ENCODE results near the gene P3H3.

Gene P3H3

GRCh38 chr12:6819106-6820030, 8.8 kb upstream of the P3H3 start:
- no peak overlapping the region for H3K4me3 Mint-ChIP-seq
- no peak overlapping the region for H3K27ac Mint-ChIP-seq
- H3K36me3 Mint-ChIP-seq, result peaks cover 4% of the 10 kb centered on the region
- H3K4me1 Mint-ChIP-seq, result peaks cover 17% of the 10 kb centered on the region
- ATAC-seq (no peak), DNase-seq (ENCODE audit: low spot score in 2 of 2) (no peak)
- H3K9me3 Mint-ChIP-seq, result no peaks in the 10 kb centered on the region

- DNase-seq (ENCODE audit: low spot score in 2 of 2) (no peak), ATAC-seq (no peak)
- Mint-ChIP-seq H3K4me3 (no peak overlapping the region), H3K4me1 (peaks cover 22% of the 10 kb centered on the region), H3K9me3 (no peaks in the 10 kb centered on the region), H3K27ac (peak overlapping the region; percentile 77), H3K36me3 (peaks cover 4% of the 10 kb centered on the region)
Measured at GRCh38 chr12:6820166-6820565, 8.0 kb upstream of the P3H3 start.

- H3K27ac Mint-ChIP-seq, result peak within 1 kb of the TSS; percentile 77
- no peak for ATAC-seq
- DNase-seq (ENCODE audit: low spot score in 2 of 2), result no peak
- peak within 1 kb of the TSS; percentile 56 for H3K4me3 Mint-ChIP-seq
- no peaks in the 10 kb centered on the region for H3K9me3 Mint-ChIP-seq
- H3K36me3 Mint-ChIP-seq, result peaks cover 4% of the 10 kb centered on the region
- peaks cover 33% of the 10 kb centered on the region for H3K4me1 Mint-ChIP-seq
Measured at GRCh38 chr12:6821591-6822425, 6.4 kb upstream of the P3H3 start, which contains the start of gene GPR162. Gene GPR162 (plus strand): TSS chr12:6821821. CDS start chr12:6823899, 2,078 bp downstream.

DNA sequence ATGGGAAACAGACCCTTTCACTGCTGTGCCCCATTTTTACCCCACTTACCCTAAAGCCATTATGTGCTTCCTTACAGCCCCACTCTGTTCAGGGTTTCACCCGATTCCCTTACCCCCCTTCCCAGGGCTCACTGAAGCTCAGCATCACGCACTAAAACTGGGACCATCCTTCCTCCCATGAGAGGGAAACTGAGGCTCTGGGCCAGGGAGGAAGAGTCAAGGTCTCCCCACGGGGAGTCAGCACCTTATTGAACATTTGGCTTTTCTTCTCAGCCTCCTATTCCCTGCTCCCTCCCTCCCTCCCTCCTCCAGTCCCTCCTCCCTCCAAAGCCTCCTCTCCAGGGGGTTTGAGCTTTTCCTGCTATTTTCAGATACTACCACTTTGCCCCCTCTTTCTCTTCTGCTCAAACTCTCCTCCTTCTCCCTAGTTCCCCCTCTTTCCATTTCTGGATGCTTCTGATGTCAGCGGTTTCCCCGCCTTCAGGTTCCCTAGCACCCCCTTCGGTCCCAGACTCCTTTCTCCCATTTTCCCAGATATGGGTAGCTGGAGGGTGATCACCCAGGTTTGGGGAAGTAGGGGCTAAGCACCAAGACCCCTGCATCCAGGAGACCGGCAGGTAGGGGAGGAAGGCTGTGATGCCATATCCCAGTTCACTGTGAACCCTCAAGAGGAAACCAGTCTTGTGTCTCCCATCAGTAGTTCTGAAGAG, 5.6 kb upstream of the P3H3 start:
- peaks cover 4% of the 10 kb centered on the region for H3K36me3 Mint-ChIP-seq
- H3K9me3 Mint-ChIP-seq, result no peaks in the 10 kb centered on the region
- peaks cover 40% of the 10 kb centered on the region for H3K4me1 Mint-ChIP-seq
- peak overlapping the region; percentile 56 for H3K4me3 Mint-ChIP-seq
- no peak for ATAC-seq
- DNase-seq (ENCODE audit: low spot score in 2 of 2), result no peak
- peak overlapping the region; percentile 53 for H3K27ac Mint-ChIP-seq

- Mint-ChIP-seq H3K36me3 (peaks cover 4% of the 10 kb centered on the region), H3K27ac (no peak overlapping the region), H3K4me1 (peaks cover 48% of the 10 kb centered on the region), H3K4me3 (no peak overlapping the region), H3K9me3 (no peaks in the 10 kb centered on the region)
- ATAC-seq (no peak), DNase-seq (ENCODE audit: low spot score in 2 of 2) (no peak)
Measured at GRCh38 chr12:6823182-6824084, 4.8 kb upstream of the P3H3 start.

DNA sequence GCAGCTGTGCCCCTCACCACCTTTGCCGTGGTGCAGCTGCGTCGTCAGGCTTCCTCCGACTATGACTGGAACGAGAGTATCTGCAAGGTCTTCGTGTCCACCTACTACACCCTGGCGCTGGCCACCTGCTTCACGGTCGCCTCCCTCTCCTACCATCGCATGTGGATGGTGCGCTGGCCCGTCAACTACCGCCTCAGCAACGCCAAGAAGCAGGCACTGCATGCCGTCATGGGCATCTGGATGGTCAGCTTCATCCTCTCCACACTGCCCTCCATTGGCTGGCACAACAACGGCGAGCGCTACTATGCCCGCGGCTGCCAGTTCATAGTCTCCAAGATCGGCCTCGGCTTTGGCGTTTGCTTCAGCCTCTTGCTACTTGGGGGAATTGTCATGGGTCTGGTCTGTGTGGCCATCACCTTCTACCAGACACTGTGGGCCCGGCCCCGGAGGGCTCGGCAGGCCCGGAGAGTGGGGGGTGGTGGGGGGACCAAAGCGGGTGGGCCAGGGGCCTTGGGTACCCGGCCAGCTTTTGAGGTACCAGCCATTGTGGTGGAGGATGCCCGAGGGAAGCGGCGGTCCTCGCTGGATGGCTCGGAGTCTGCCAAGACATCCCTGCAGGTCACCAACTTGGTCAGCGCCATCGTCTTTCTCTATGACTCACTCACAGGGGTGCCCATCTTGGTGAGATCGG, 4.0 kb upstream of the P3H3 start:
- Mint-ChIP-seq H3K36me3 (peaks cover 7% of the 10 kb centered on the region), H3K4me1 (peaks cover 55% of the 10 kb centered on the region), H3K9me3 (no peaks in the 10 kb centered on the region), H3K4me3 (no peak overlapping the region), H3K27ac (no peak overlapping the region)
- no peak for ATAC-seq
- no peak for DNase-seq (ENCODE audit: low spot score in 2 of 2)

GRCh38 chr12:6824901-6825381, 3.3 kb upstream of the P3H3 start:
- H3K9me3 Mint-ChIP-seq, result no peaks in the 10 kb centered on the region
- H3K4me3 Mint-ChIP-seq, result no peak overlapping the region
- ATAC-seq (no peak), DNase-seq (ENCODE audit: low spot score in 2 of 2) (no peak)
- peaks cover 60% of the 10 kb centered on the region for H3K4me1 Mint-ChIP-seq
- no peak overlapping the region for H3K27ac Mint-ChIP-seq
- H3K36me3 Mint-ChIP-seq, result peaks cover 9% of the 10 kb centered on the region

GRCh38 chr12:6825398-6826124, 2.6 kb upstream of the P3H3 start:
- peak; percentile 76 for ATAC-seq
- peaks cover 60% of the 10 kb centered on the region for H3K4me1 Mint-ChIP-seq
- no peaks in the 10 kb centered on the region for H3K9me3 Mint-ChIP-seq
- DNase-seq (ENCODE audit: low spot score in 2 of 2), result peak; percentile 84 to 94
- H3K4me3 Mint-ChIP-seq, result peak overlapping the region; percentile 19
- no peak overlapping the region for H3K27ac Mint-ChIP-seq
- H3K36me3 Mint-ChIP-seq, result peaks cover 9% of the 10 kb centered on the region

- peaks cover 54% of the 10 kb centered on the region for H3K4me1 Mint-ChIP-seq
- H3K36me3 Mint-ChIP-seq, result peaks cover 9% of the 10 kb centered on the region
- ATAC-seq, result no peak
- DNase-seq (ENCODE audit: low spot score in 2 of 2), result no peak
- H3K4me3 Mint-ChIP-seq, result no peak overlapping the region
- H3K27ac Mint-ChIP-seq, result no peak overlapping the region
- H3K9me3 Mint-ChIP-seq, result no peaks in the 10 kb centered on the region
Measured at GRCh38 chr12:6826125-6826733, 2.0 kb upstream of the P3H3 start.

GRCh38 chr12:6826734-6827436, 1.3 kb upstream of the P3H3 start:
- H3K27ac Mint-ChIP-seq, result peak overlapping the region; percentile 9
- ATAC-seq (no peak), DNase-seq (ENCODE audit: low spot score in 2 of 2) (no peak)
- H3K9me3 Mint-ChIP-seq, result no peaks in the 10 kb centered on the region
- H3K36me3 Mint-ChIP-seq, result peaks cover 9% of the 10 kb centered on the region
- peaks cover 48% of the 10 kb centered on the region for H3K4me1 Mint-ChIP-seq
- H3K4me3 Mint-ChIP-seq, result peak overlapping the region; percentile 91

GRCh38 chr12:6827437-6827911, 733 bp upstream of the P3H3 start:
- ATAC-seq, result peak; percentile 14

GRCh38 chr12:6828781-6829535, 751 bp downstream of the P3H3 start:
- DNase-seq (ENCODE audit: low spot score in 2 of 2) (peak in 1 of 2 donors; percentile 66), ATAC-seq (peak; percentile 58)
- Mint-ChIP-seq H3K27ac (peak overlapping the region; percentile 92), H3K4me3 (peak overlapping the region; percentile 91), H3K4me1 (peaks cover 43% of the 10 kb centered on the region), H3K36me3 (peaks cover 9% of the 10 kb centered on the region), H3K9me3 (no peaks in the 10 kb centered on the region)

More at GRCh38 chr12:6827437-6827911, 733 bp upstream of the P3H3 start:
- H3K9me3 Mint-ChIP-seq, result no peaks in the 10 kb centered on the region
- H3K4me3 Mint-ChIP-seq, result peak overlapping the region; percentile 91
- DNase-seq (ENCODE audit: low spot score in 2 of 2), result no peak
- peaks cover 43% of the 10 kb centered on the region for H3K4me1 Mint-ChIP-seq
- peak overlapping the region; percentile 9 for H3K27ac Mint-ChIP-seq
- H3K36me3 Mint-ChIP-seq, result peaks cover 9% of the 10 kb centered on the region
